Measurements from ENCODE around the gene NCL. TPM values are rescaled to one million over a fixed set of nuclear protein-coding genes. Genes with fewer than 3 reads are reported as not detected.

NCL gene
- total and polyA plus RNA-seq, 2 of the 4 experiments (the other 2 are of a cell fraction) = 267 to 289 TPM

GRCh38 chr2:231429901-231430300, 34.4 kb downstream of the NCL start:
- H3K4me3 ChIP-seq (ENCODE audit: insufficient read depth, low read depth, low read length) = no peak overlapping the region
- ChIA-PET CTCF (no interaction called here), POLR2A (ENCODE audit: unreplicated experiment) (no interaction called here)
- H3K14ac ChIP-seq (replicated peaks; ENCODE audit: low read depth, low read length) = no peak overlapping the region
- no peaks in the 10 kb centered on the region for H3K79me1 ChIP-seq (ENCODE audit: low read depth in 1 of 2, low read length in 2 of 2)
- H3K4me1 ChIP-seq (ENCODE audit: control insufficient read depth, insufficient read depth, low read length) = no peaks in the 10 kb centered on the region
- no peak overlapping the region for H2AK9ac ChIP-seq (replicated peaks; ENCODE audit: low read depth, low read length, poor library complexity)
- DNase-seq (no peak), ATAC-seq (ENCODE audit: low read depth) (no peak)
- no peak overlapping the region for H3K27ac ChIP-seq (ENCODE audit: insufficient read depth, low read length)
- no peak overlapping the region for H3K23ac ChIP-seq (ENCODE audit: low read depth, low read length)
- no peak overlapping the region for H2AK5ac ChIP-seq (ENCODE audit: low read depth, low read length)
- H3K56ac ChIP-seq (ENCODE audit: extremely low read depth, insufficient read depth, low read length) = no peak overlapping the region
- H4K91ac ChIP-seq (ENCODE audit: insufficient read depth, low read depth, low read length) = no peak overlapping the region
- no TSS peak for BruUV-seq (replicated peaks)
- in situ Hi-C loops (cut with MboI; ENCODE audit: low sequenced_read_pairs) = no loop called here
- 38% methylated on average over 2 of the region's 3 CpGs; no CpG with 5 or more reads in 1 of the 2 experiments for WGBS, 2 experiments (ENCODE audit: extremely low coverage in 2 of 2, insufficient read length in 1 of 2)
- dilution Hi-C loops (cut with HindIII; ENCODE audit: low sequenced_read_pairs, unreplicated experiment) = no loop called here
- H4K20me1 ChIP-seq (ENCODE audit: insufficient read depth, low read length) = no peaks in the 10 kb centered on the region
- H2BK20ac ChIP-seq (ENCODE audit: low read depth, low read length) = no peak overlapping the region
- no peak overlapping the region for H2BK15ac ChIP-seq (ENCODE audit: low read depth, low read length)
- no peak overlapping the region for H2BK5ac ChIP-seq (ENCODE audit: low read depth, low read length, poor library complexity, severe bottlenecking)
- H2AFZ ChIP-seq (replicated peaks; ENCODE audit: low read length, poor library complexity) = no peak overlapping the region
- H3K9ac ChIP-seq (ENCODE audit: low read depth, low read length) = no peak overlapping the region
- TF ChIP-seq MXI1 (IDR thresholded peaks at IDR 0.05; ENCODE audit: borderline replicate concordance, low read depth, low read length) (no peak), POLR2A (IDR thresholded peaks at IDR 0.05; ENCODE audit: low read depth, low read length) (no peak), FOS (IDR thresholded peaks at IDR 0.05; ENCODE audit: low read depth, low read length) (no peak), MAZ (IDR thresholded peaks at IDR 0.05; ENCODE audit: borderline replicate concordance, low read depth, low read length) (no peak), CEBPB (IDR thresholded peaks at IDR 0.05; ENCODE audit: low read depth, low read length) (no peak), BHLHE40 (IDR thresholded peaks at IDR 0.05; ENCODE audit: low read depth, low read length) (no peak), RFX5 (IDR thresholded peaks at IDR 0.05; ENCODE audit: low read depth, low read length) (no peak), NFE2L2 (IDR thresholded peaks at IDR 0.05; ENCODE audit: low read depth, low read length) (no peak), CHD1 (IDR thresholded peaks at IDR 0.05; ENCODE audit: low read depth, low read length) (no peak), RCOR1 (IDR thresholded peaks at IDR 0.05; ENCODE audit: insufficient replicate concordance, low read length) (no peak)
- TF ChIP-seq, protein P1, sequence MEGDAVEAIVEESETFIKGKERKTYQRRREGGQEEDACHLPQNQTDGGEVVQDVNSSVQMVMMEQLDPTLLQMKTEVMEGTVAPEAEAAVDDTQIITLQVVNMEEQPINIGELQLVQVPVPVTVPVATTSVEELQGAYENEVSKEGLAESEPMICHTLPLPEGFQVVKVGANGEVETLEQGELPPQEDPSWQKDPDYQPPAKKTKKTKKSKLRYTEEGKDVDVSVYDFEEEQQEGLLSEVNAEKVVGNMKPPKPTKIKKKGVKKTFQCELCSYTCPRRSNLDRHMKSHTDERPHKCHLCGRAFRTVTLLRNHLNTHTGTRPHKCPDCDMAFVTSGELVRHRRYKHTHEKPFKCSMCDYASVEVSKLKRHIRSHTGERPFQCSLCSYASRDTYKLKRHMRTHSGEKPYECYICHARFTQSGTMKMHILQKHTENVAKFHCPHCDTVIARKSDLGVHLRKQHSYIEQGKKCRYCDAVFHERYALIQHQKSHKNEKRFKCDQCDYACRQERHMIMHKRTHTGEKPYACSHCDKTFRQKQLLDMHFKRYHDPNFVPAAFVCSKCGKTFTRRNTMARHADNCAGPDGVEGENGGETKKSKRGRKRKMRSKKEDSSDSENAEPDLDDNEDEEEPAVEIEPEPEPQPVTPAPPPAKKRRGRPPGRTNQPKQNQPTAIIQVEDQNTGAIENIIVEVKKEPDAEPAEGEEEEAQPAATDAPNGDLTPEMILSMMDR (conservative IDR thresholded peaks at IDR 0.05; ENCODE audit: low read depth, low read length) = no peak
- TF ChIP-seq, protein P2, sequence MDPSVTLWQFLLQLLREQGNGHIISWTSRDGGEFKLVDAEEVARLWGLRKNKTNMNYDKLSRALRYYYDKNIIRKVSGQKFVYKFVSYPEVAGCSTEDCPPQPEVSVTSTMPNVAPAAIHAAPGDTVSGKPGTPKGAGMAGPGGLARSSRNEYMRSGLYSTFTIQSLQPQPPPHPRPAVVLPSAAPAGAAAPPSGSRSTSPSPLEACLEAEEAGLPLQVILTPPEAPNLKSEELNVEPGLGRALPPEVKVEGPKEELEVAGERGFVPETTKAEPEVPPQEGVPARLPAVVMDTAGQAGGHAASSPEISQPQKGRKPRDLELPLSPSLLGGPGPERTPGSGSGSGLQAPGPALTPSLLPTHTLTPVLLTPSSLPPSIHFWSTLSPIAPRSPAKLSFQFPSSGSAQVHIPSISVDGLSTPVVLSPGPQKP (IDR thresholded peaks at IDR 0.05; ENCODE audit: borderline replicate concordance, low read depth, low read length) = no peak
- H3K9me3 ChIP-seq (ENCODE audit: control insufficient read depth, insufficient read depth, low read length) = peaks cover 8% of the 10 kb centered on the region
- intact Hi-C loops (cut with micrococcal nuclease) = no loop called here
- H3K27me3 ChIP-seq (ENCODE audit: control insufficient read depth, insufficient read depth, low read length) = peaks cover 5% of the 10 kb centered on the region
- no peak overlapping the region for H3K18ac ChIP-seq (ENCODE audit: low read depth, low read length)
- H3K4me2 ChIP-seq (ENCODE audit: low read depth, low read length) = no peak overlapping the region
- H2BK120ac ChIP-seq (ENCODE audit: low read depth, low read length) = no peak overlapping the region
- H3K36me3 ChIP-seq (ENCODE audit: control insufficient read depth, insufficient read depth, low read length) = no peaks in the 10 kb centered on the region
- no peak overlapping the region for H3K4ac ChIP-seq (ENCODE audit: low read depth, low read length)
- no peaks in the 10 kb centered on the region; the same call in 1 of the 2 replicates for H3K9me1 ChIP-seq (ENCODE audit: insufficient read depth, low read length)
- no peak overlapping the region for H4K5ac ChIP-seq (ENCODE audit: low read depth, low read length)
- no peak overlapping the region for H4K8ac ChIP-seq (ENCODE audit: low read depth in 2 of 2, low read length in 2 of 2)
